PC-3 (cell line): Measurements from ENCODE around the gene SPIRE2.

Experiments
- EZH2 ChIP-seq: fragments of 300-600 bp; sonication (generic); IDR thresholded peaks from one replicate; pipeline ENCODE4 v1.6.1; 2017; ENCODE audit warnings: antibody characterized with exemption, mild to moderate bottlenecking, low read length; ENCODE audit not compliant: unreplicated experiment
- EZH2phosphoT487 ChIP-seq: fragments of 300-600 bp; sonication (generic); IDR thresholded peaks from 2 replicates; pipeline ENCODE4 v1.6.1; 2018; ENCODE audit warnings: mild to moderate bottlenecking, antibody characterized with exemption, low read length, borderline replicate concordance
- TF ChIP-seq, protein P1 (sequence below): fragments of 300-600 bp; sonication (generic); conservative IDR thresholded peaks from 2 replicates; pipeline ENCODE4 v1.5.1; 2017; ENCODE audit warnings: antibody characterized with exemption, low read depth, mild to moderate bottlenecking, low read length

DNA sequence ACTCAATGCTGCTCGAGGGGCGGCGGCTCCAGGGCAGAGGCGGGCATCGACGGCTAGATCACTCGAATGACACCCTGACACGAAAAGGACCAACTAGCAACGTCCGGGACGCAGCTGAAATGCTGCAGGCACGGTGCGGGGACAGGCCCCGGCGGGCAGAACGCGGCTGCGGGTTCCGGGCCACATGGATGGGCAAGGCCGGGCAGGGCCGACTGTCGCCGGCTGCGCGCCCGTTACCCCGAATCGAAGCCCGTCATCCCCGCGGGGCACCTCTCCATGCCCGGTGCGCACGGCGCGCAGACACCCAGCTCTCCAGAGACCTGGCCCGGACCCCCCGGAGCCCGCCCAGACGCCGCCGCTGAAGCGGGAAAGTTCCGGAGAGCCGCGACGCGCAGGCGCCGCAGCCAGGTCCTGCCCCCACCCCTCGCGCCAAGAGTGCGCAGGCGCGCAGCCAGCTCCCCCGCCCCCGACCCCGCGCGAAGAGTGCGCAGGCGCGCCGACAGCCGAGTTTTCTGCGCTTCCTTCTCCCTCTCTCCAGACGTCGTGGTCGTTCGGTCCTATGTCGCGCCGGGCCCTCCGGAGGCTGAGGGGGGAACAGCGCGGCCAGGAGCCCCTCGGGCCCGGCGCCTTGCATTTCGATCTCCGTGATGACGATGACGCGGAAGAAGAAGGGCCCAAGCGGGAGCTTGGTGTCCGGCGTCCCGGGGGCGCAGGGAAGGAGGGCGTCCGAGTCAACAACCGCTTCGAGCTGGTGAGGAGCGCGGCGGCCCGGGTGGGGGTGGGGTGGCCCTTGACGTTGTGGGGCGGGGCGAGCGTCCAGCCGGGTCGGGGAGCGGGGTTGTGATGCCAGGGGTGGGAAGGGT, 45.1 kb downstream of the SPIRE2 start, which contains the start of gene TCF25:
- TF ChIP-seq, protein P1, sequence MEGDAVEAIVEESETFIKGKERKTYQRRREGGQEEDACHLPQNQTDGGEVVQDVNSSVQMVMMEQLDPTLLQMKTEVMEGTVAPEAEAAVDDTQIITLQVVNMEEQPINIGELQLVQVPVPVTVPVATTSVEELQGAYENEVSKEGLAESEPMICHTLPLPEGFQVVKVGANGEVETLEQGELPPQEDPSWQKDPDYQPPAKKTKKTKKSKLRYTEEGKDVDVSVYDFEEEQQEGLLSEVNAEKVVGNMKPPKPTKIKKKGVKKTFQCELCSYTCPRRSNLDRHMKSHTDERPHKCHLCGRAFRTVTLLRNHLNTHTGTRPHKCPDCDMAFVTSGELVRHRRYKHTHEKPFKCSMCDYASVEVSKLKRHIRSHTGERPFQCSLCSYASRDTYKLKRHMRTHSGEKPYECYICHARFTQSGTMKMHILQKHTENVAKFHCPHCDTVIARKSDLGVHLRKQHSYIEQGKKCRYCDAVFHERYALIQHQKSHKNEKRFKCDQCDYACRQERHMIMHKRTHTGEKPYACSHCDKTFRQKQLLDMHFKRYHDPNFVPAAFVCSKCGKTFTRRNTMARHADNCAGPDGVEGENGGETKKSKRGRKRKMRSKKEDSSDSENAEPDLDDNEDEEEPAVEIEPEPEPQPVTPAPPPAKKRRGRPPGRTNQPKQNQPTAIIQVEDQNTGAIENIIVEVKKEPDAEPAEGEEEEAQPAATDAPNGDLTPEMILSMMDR: no peak
- TF ChIP-seq EZH2 (no peak), EZH2phosphoT487 (no peak)
